Naive B cell (primary cell): ENCODE measurements around the gene OIT3. TPM values are rescaled to one million over a fixed set of nuclear protein-coding genes. Genes with fewer than 3 reads are reported as not detected.
"Not testable (repeated sequence)": the region's sequence is repeated elsewhere in the genome, so short reads cannot be mapped to it uniquely, and the experiment has no call there.

Experiments used
- ATAC-seq, 2 donors: fragments of 150-1000 bp; cut with Tn5 transposase; 2 replicates each; pipeline ENCODE4 v1.10.0; 2021; ENCODE audit warnings: low read depth in 2 of 2, mild to moderate bottlenecking in 2 of 2, moderate library complexity in 2 of 2
- DNase-seq: peaks from one replicate; pipeline ENCODE4 v3.0.0; 2022
- H3K27ac Mint-ChIP-seq, 6 donors: one replicate each; pipeline ENCODE4 v1.8.0; 2020 to 2022; ENCODE audit warnings: mild to moderate bottlenecking in 6 of 6, mixed read lengths in 6 of 6, moderate library complexity in 5 of 6, inconsistent platforms in 2 of 6
- H3K27me3 Mint-ChIP-seq, 3 donors: one replicate each; pipeline ENCODE4 v1.8.0; 2021 to 2022; ENCODE audit warnings: mixed read lengths in 3 of 3, mild to moderate bottlenecking in 1 of 3
- H3K36me3 Mint-ChIP-seq, 2 donors: one replicate each; pipeline ENCODE4 v1.8.0; 2020 to 2022; ENCODE audit warnings: mixed read lengths in 2 of 2, inconsistent platforms in 1 of 2, mild to moderate bottlenecking in 1 of 2
- H3K4me1 Mint-ChIP-seq, 3 donors: one replicate each; pipeline ENCODE4 v1.8.0; 2020 to 2022; ENCODE audit warnings: mixed read lengths in 3 of 3, inconsistent platforms in 1 of 3, mild to moderate bottlenecking in 1 of 3, moderate library complexity in 1 of 3
- H3K4me3 Mint-ChIP-seq, 8 donors: one replicate each; pipeline ENCODE4 v1.8.0; 2020 to 2022; ENCODE audit warnings: mild to moderate bottlenecking in 8 of 8, mixed read lengths in 8 of 8, moderate library complexity in 8 of 8, inconsistent platforms in 2 of 8
- H3K9me3 Mint-ChIP-seq, 7 donors: one replicate each; pipeline ENCODE4 v1.8.0; 2020 to 2022; ENCODE audit warnings: mixed read lengths in 7 of 7, mild to moderate bottlenecking in 5 of 7, inconsistent platforms in 2 of 7, moderate library complexity in 1 of 7
- polyA plus RNA-seq, 6 donors: library from polyadenylated mRNA; unstranded; fragments of 300-500 nt; fragmentation: Illumina TruSeq; gene quantifications; one replicate each; pipeline ENCODE4 v1.2.3, GENCODE V29; 2021; ENCODE audit warnings: low read depth in 6 of 6

Gene OIT3
- polyA plus RNA-seq, 6 donors from 2014 or later: not detected

- no peak for ATAC-seq
- Mint-ChIP-seq H3K27ac (no peak overlapping the region), H3K4me3 (no peak overlapping the region), H3K36me3 (peaks cover 4 to 7% of the 10 kb centered on the region in 2 donors), H3K9me3 (peaks cover 0 to 4% (median 0%) of the 10 kb centered on the region in 7 donors), H3K27me3 (peaks cover 0 to 8% (median 5%) of the 10 kb centered on the region in 3 donors), H3K4me1 (no peaks in the 10 kb centered on the region)
- DNase-seq: no peak
These were observed 18.2 kb downstream of the OIT3 start for GRCh38 chr10:72911758-72912157.

GRCh38 chr10:72912736-72913135 is 19.2 kb downstream of the OIT3 start:
- Mint-ChIP-seq H3K27ac (no peak overlapping the region), H3K27me3 (peaks cover 0 to 8% (median 5%) of the 10 kb centered on the region in 3 donors), H3K4me3 (no peak overlapping the region), H3K4me1 (no peaks in the 10 kb centered on the region), H3K9me3 (peaks cover 0 to 4% (median 0%) of the 10 kb centered on the region in 7 donors), H3K36me3 (peaks cover 4 to 7% of the 10 kb centered on the region in 2 donors)
- DNase-seq (no peak), ATAC-seq (no peak)

GRCh38 chr10:72913287-72913686 is 19.7 kb downstream of the OIT3 start:
- Mint-ChIP-seq H3K36me3 (peaks cover 4 to 7% of the 10 kb centered on the region in 2 donors), H3K4me3 (no peak overlapping the region), H3K27ac (peak overlapping the region in 2 of 6 donors; percentile 67 to 93), H3K27me3 (peaks cover 0 to 8% (median 5%) of the 10 kb centered on the region in 3 donors), H3K4me1 (no peaks in the 10 kb centered on the region), H3K9me3 (peaks cover 0 to 4% (median under 1%) of the 10 kb centered on the region in 7 donors)
- no peak for DNase-seq
- no peak for ATAC-seq

GRCh38 chr10:72917201-72917600 is 23.7 kb downstream of the OIT3 start:
- not testable (repeated sequence) for ATAC-seq, H3K4me1 Mint-ChIP-seq

GRCh38 chr10:72917803-72918332 is 24.3 kb downstream of the OIT3 start:
- Mint-ChIP-seq H3K27me3 (peaks cover 0 to 14% (median 7%) of the 10 kb centered on the region in 3 donors), H3K27ac (peak overlapping the region in 1 of 6 donors; percentile 0), H3K36me3 (peaks cover 7 to 21% of the 10 kb centered on the region in 2 donors), H3K9me3 (peaks cover 8 to 27% (median 20%) of the 10 kb centered on the region in 7 donors)
- ATAC-seq, H3K4me3 Mint-ChIP-seq, H3K4me1 Mint-ChIP-seq, DNase-seq: not testable (repeated sequence)

More at GRCh38 chr10:72917201-72917600, 23.7 kb downstream of the OIT3 start:
- not testable (repeated sequence) for H3K27ac Mint-ChIP-seq, H3K4me3 Mint-ChIP-seq, DNase-seq
- peaks cover 5 to 25% (median 16%) of the 10 kb centered on the region in 7 donors for H3K9me3 Mint-ChIP-seq
- H3K27me3 Mint-ChIP-seq: peaks cover 0 to 14% (median 3%) of the 10 kb centered on the region in 3 donors
- peaks cover 3 to 16% of the 10 kb centered on the region in 2 donors for H3K36me3 Mint-ChIP-seq

- Mint-ChIP-seq H3K9me3 (peaks cover 8 to 29% (median 20%) of the 10 kb centered on the region in 7 donors), H3K4me3 (no peak overlapping the region), H3K27me3 (peaks cover 0 to 14% (median 7%) of the 10 kb centered on the region in 3 donors), H3K4me1 (no peaks in the 10 kb centered on the region), H3K27ac (peak overlapping the region in 1 of 6 donors; percentile 8), H3K36me3 (peaks cover 7 to 21% of the 10 kb centered on the region in 2 donors)
- DNase-seq: no peak
- no peak for ATAC-seq
These were observed 24.8 kb downstream of the OIT3 start for GRCh38 chr10:72918352-72918751.

- DNase-seq, H3K4me1 Mint-ChIP-seq, ATAC-seq, H3K27ac Mint-ChIP-seq, H3K4me3 Mint-ChIP-seq: not testable (repeated sequence)
- Mint-ChIP-seq H3K9me3 (peaks cover 8 to 29% (median 20%) of the 10 kb centered on the region in 7 donors), H3K27me3 (peaks cover 0 to 18% (median 7%) of the 10 kb centered on the region in 3 donors), H3K36me3 (peaks cover 7 to 21% of the 10 kb centered on the region in 2 donors)
These were observed 27.7 kb downstream of the OIT3 start for GRCh38 chr10:72921147-72921683.

GRCh38 chr10:72924351-72924750 is 30.8 kb downstream of the OIT3 start:
- Mint-ChIP-seq H3K4me1 (no peaks in the 10 kb centered on the region), H3K27me3 (peaks cover 0 to 21% (median 7%) of the 10 kb centered on the region in 3 donors), H3K4me3 (no peak overlapping the region), H3K36me3 (peaks cover 7 to 21% of the 10 kb centered on the region in 2 donors), H3K27ac (no peak overlapping the region), H3K9me3 (peaks cover 8 to 30% (median 20%) of the 10 kb centered on the region in 7 donors)
- ATAC-seq (no peak), DNase-seq (no peak)

GRCh38 chr10:72925951-72926465 is 32.5 kb downstream of the OIT3 start:
- peaks cover 7 to 17% (median 11%) of the 10 kb centered on the region in 7 donors for H3K9me3 Mint-ChIP-seq
- H3K27me3 Mint-ChIP-seq: peaks cover 0 to 9% (median 7%) of the 10 kb centered on the region in 3 donors
- no peaks in the 10 kb centered on the region for H3K4me1 Mint-ChIP-seq
- ATAC-seq (no peak), DNase-seq (no peak)
- H3K36me3 Mint-ChIP-seq: peaks cover 7 to 12% of the 10 kb centered on the region in 2 donors
- H3K4me3 Mint-ChIP-seq: no peak overlapping the region
- no peak overlapping the region for H3K27ac Mint-ChIP-seq

- DNase-seq (no peak), ATAC-seq (no peak)
- Mint-ChIP-seq H3K9me3 (peaks cover under 1 to 4% (median under 1%) of the 10 kb centered on the region in 7 donors), H3K36me3 (peaks cover under 1 to 2% of the 10 kb centered on the region in 2 donors), H3K27ac (no peak overlapping the region), H3K4me3 (no peak overlapping the region), H3K27me3 (peaks cover 0 to 7% (median 1%) of the 10 kb centered on the region in 3 donors), H3K4me1 (no peaks in the 10 kb centered on the region)
These were observed 33.9 kb downstream of the OIT3 start for GRCh38 chr10:72927485-72927884.

GRCh38 chr10:72928798-72929197 is 35.3 kb downstream of the OIT3 start:
- DNase-seq: no peak
- Mint-ChIP-seq H3K4me3 (no peak overlapping the region), H3K27ac (no peak overlapping the region), H3K36me3 (no peaks in the 10 kb centered on the region), H3K9me3 (peaks cover 0 to 2% (median 0%) of the 10 kb centered on the region in 7 donors), H3K4me1 (no peaks in the 10 kb centered on the region), H3K27me3 (peaks cover 0 to 7% (median 0%) of the 10 kb centered on the region in 3 donors)
- ATAC-seq: no peak

- H3K36me3 Mint-ChIP-seq: no peaks in the 10 kb centered on the region
- DNase-seq: no peak
- H3K4me1 Mint-ChIP-seq: no peaks in the 10 kb centered on the region
These were observed 36.7 kb downstream of the OIT3 start for GRCh38 chr10:72930276-72930675.

GRCh38 chr10:72932259-72933015 is 38.9 kb downstream of the OIT3 start:
- Mint-ChIP-seq H3K27ac (no peak overlapping the region), H3K36me3 (no peaks in the 10 kb centered on the region), H3K9me3 (peaks cover 0 to 2% (median 0%) of the 10 kb centered on the region in 7 donors), H3K4me3 (no peak overlapping the region), H3K4me1 (no peaks in the 10 kb centered on the region), H3K27me3 (peaks cover 0 to 11% (median 10%) of the 10 kb centered on the region in 3 donors)
- ATAC-seq (no peak), DNase-seq (no peak)

More at GRCh38 chr10:72930276-72930675, 36.7 kb downstream of the OIT3 start:
- peaks cover 0 to 2% (median 0%) of the 10 kb centered on the region in 7 donors for H3K9me3 Mint-ChIP-seq
- peaks cover 0 to 7% (median under 1%) of the 10 kb centered on the region in 3 donors for H3K27me3 Mint-ChIP-seq
- ATAC-seq: no peak
- no peak overlapping the region for H3K27ac Mint-ChIP-seq
- H3K4me3 Mint-ChIP-seq: no peak overlapping the region
